K562 (cell line): ENCODE data around the gene TLX2. TPM values are rescaled to one million over a fixed set of nuclear protein-coding genes. Genes with fewer than 3 reads are reported as not detected.
A peak's percentile ranks its signal among the peaks of the same experiment; 100 is the strongest.

Source experiments
- ATAC-seq: fragments of 200-7000 bp; cut with Tn5 transposase; 3 replicates; pipeline ENCODE4 v1.9.1; 2020; ENCODE audit warnings: moderate library complexity
- BruUV-seq: library from RNA; stranded (reverse); fragments of 400-500 nt; replicated peaks from 2 replicates; lab custom pipeline; 2021; lab: Mats Ljungman, UMichigan
- CTCF ChIA-PET: fragments of 300-600 bp; formaldehyde crosslinking; extraction: SDS; loops from one replicate; lab custom pipeline; 2021; ENCODE audit warnings: low intra/inter-chr PET ratio; lab: Yijun Ruan, JAX
- POLR2A ChIA-PET: fragments of 300-600, 350-650 bp; sonication (Branson Sonifier 250); formaldehyde crosslinking; extraction: SDS; loops from one replicate; lab custom pipeline; 2021; ENCODE audit warnings: antibody characterized with exemption, inconsistent platforms; lab: Yijun Ruan, JAX
- DNase-seq, 4 experiments: peaks; one replicate each; pipeline versions ENCODE4 v3.0.0 to v3.0.0-alpha.2; 2011 to 2018; ENCODE audit warnings: low spot score in 3 of 4, mixed read lengths in 3 of 4; ENCODE audit errors: extremely low read depth in 1 of 4
- FAIRE-seq: peaks from 2 replicates; lab custom pipeline; 2011; peaks lifted over from hg19 to GRCh38; lab: Jason Lieb, UNC
- H2AFZ ChIP-seq: 2 replicates; pipeline ENCODE4 v1.6.0; 2011; ENCODE audit warnings: low read depth, low read length, control low read depth, inconsistent platforms
- H3K27ac ChIP-seq: fragments of 200-600 bp; 3 replicates; pipeline ENCODE4 v1.8.0; 2011; ENCODE audit warnings: low read depth, mild to moderate bottlenecking, control low read depth, inconsistent platforms, low read length, moderate library complexity, mixed read lengths; ENCODE audit errors: extremely low read depth
- H3K27me3 ChIP-seq, 2 experiments: fragments of 300-600 bp in 1 of 2; 2 replicates in 1 of 2; 3 replicates in 1 of 2; pipeline versions ENCODE4 v1.6.0 to v1.8.0; 2011; ENCODE audit warnings: inconsistent platforms in 2 of 2, low read length in 2 of 2, mild to moderate bottlenecking in 1 of 2, mixed read lengths in 1 of 2, moderate library complexity in 1 of 2; ENCODE audit not compliant: control insufficient read depth in 2 of 2, insufficient read depth in 2 of 2
- H3K36me3 ChIP-seq: fragments of 300-600 bp; 3 replicates; pipeline ENCODE4 v1.8.0; 2011; ENCODE audit warnings: mild to moderate bottlenecking, low read length, inconsistent platforms; ENCODE audit not compliant: control insufficient read depth, insufficient read depth
- H3K4me1 ChIP-seq, 2 experiments: fragments of 200-600 bp in 1 of 2; replicated peaks in 1 of 2; 2 replicates in 1 of 2; 3 replicates in 1 of 2; pipeline versions ENCODE4 v1.5.1 to v1.8.0; 2011; ENCODE audit warnings: inconsistent platforms in 2 of 2, low read length in 2 of 2, mild to moderate bottlenecking in 1 of 2, mixed read lengths in 1 of 2, moderate library complexity in 1 of 2; ENCODE audit not compliant: control insufficient read depth in 2 of 2, insufficient read depth in 2 of 2
- H3K4me2 ChIP-seq: 2 replicates; pipeline ENCODE4 v1.6.1; 2011; ENCODE audit warnings: low read length, control low read depth, inconsistent platforms, mixed read lengths; ENCODE audit not compliant: insufficient read depth
- H3K4me3 ChIP-seq: fragments of 200-600 bp; sonication (generic), shearing (Covaris generic); 2 replicates; pipeline ENCODE4 v1.5.1; 2016; ENCODE audit warnings: control low read depth, inconsistent platforms
- H3K79me2 ChIP-seq: fragments of 200-600 bp; 3 replicates; pipeline ENCODE4 v1.8.0; 2011; ENCODE audit warnings: low read length, inconsistent platforms; ENCODE audit not compliant: control insufficient read depth, insufficient read depth
- H3K9ac ChIP-seq, 2 experiments: 2 replicates each; pipeline versions ENCODE4 v1.6.0 to v1.6.1; 2011; ENCODE audit warnings: low read depth in 2 of 2, low read length in 2 of 2, control low read depth in 1 of 2, inconsistent platforms in 1 of 2, mild to moderate bottlenecking in 1 of 2, mixed read lengths in 1 of 2; ENCODE audit not compliant: insufficient read depth in 1 of 2
- H3K9me1 ChIP-seq: one replicate; pipeline ENCODE4 v1.6.0; 2011; ENCODE audit warnings: inconsistent platforms, mild to moderate bottlenecking, low read length, moderate library complexity; ENCODE audit not compliant: control insufficient read depth, insufficient read depth
- H3K9me3 ChIP-seq: replicated peaks from 2 replicates; pipeline ENCODE4 v1.5.1; 2011; ENCODE audit warnings: low read depth, low read length, inconsistent platforms; ENCODE audit not compliant: control insufficient read depth, insufficient read depth
- H4K20me1 ChIP-seq: replicated peaks from 2 replicates; pipeline ENCODE4 v1.6.1; 2011; ENCODE audit warnings: low read length, inconsistent platforms, mixed read lengths; ENCODE audit not compliant: control insufficient read depth, insufficient read depth
- DACH1 ChIP-seq: fragments of 450-650 bp; IDR thresholded peaks from 2 replicates; pipeline ENCODE4 v1.6.1; 2018; ENCODE audit not compliant: partially characterized antibody
- GATA2 ChIP-seq: sonication (generic); formaldehyde crosslinking; IDR thresholded peaks from 2 replicates; pipeline ENCODE4 v1.4.0; 2020; ENCODE audit warnings: mild to moderate bottlenecking, missing genetic modification reagents
- MXD1 ChIP-seq: fragments of 250-450 bp; sonication (Bioruptor Pico); IDR thresholded peaks from 2 replicates; pipeline ENCODE4 v1.8.0; 2021; ENCODE audit warnings: borderline replicate concordance, mild to moderate bottlenecking, moderate library complexity; ENCODE audit not compliant: poor library complexity, severe bottlenecking
- PHF20 ChIP-seq: fragments of 450-650 bp; IDR thresholded peaks from 2 replicates; pipeline ENCODE4 v1.6.1; 2018; ENCODE audit not compliant: partially characterized antibody
- POLR2G ChIP-seq: fragments of 200-400 bp; formaldehyde crosslinking; IDR thresholded peaks from 2 replicates; pipeline ENCODE4 v1.6.1; 2017; ENCODE audit warnings: low read depth, mild to moderate bottlenecking, antibody characterized with exemption, low read length, moderate library complexity
- SIRT6 ChIP-seq: IDR thresholded peaks from one replicate; pipeline ENCODE4 v1.6.1; 2012; ENCODE audit warnings: low read depth, mild to moderate bottlenecking, control low read depth, inconsistent platforms, low read length, moderate library complexity
- WGBS: fragments of 100-300 bp; shearing (Covaris generic); methylation state at CpG from one replicate; pipeline ENCODE4 v1.1.6; 2016; ENCODE audit warnings: low coverage, mixed read lengths; ENCODE audit not compliant: insufficient coverage; ENCODE audit errors: missing lambda C conversion rate; 5-methylcytosine and 5-hydroxymethylcytosine counted together
- in situ Hi-C: fragments of 300-500 bp; cut with MboI; formaldehyde crosslinking; loops from 4 replicates; pipeline ENCODE4 v1.15.0; 2018; ENCODE audit warnings: inconsistent platforms, mixed read lengths
- intact Hi-C: fragments of 100-400 bp; cut with micrococcal nuclease; formaldehyde crosslinking; loops from 2 replicates; pipeline ENCODE4 v1.14.2; 2022
- polyA plus RNA-seq, 8 experiments: library from polyadenylated mRNA; depleted of rRNA in 4 of 8; stranded (reverse) in 5 of 8; unstranded in 3 of 8; fragments of >200 nt; fragmentation: Nextera tagmentation in 2 of 8; fragmentation: Illumina TruSeq in 1 of 8; extraction: Ambion mirVana in 2 of 8; extraction: Trizol in 1 of 8; gene quantifications; 2 replicates each; pipeline versions ENCODE4 v1.2.1 to v1.2.3, GENCODE V29; 2011 to 2014; ENCODE audit warnings: inconsistent platforms in 1 of 8, missing spikeins in 1 of 8
- total RNA-seq, 7 experiments: library from RNA; depleted of rRNA in 6 of 7; stranded (reverse); fragments of >200 nt in 6 of 7; fragmentation: Illumina TruSeq in 2 of 7; extraction: Trizol in 2 of 7; gene quantifications; 2 replicates each; pipeline versions ENCODE4 v1.2.1 to v1.2.3, GENCODE V29; 2011 to 2021; ENCODE audit warnings: low replicate concordance in 1 of 7
- TF ChIP-seq, protein P1 (sequence below), 2 experiments: fragments of 200-800 bp in 1 of 2; sonication (Bioruptor generic) in 1 of 2; sonication (generic) in 1 of 2; formaldehyde crosslinking in 1 of 2; IDR thresholded peaks in 1 of 2; conservative IDR thresholded peaks in 1 of 2; 2 replicates each; pipeline versions ENCODE4 v1.5.0 to v1.6.1; 2016 to 2020; ENCODE audit warnings: missing compliant biosample characterization in 1 of 2, missing genetic modification characterization in 1 of 2, missing genetic modification reagents in 1 of 2
- TF ChIP-seq, protein P2 (sequence below): fragments of 250-450 bp; sonication (Bioruptor Pico); IDR thresholded peaks from 2 replicates; pipeline ENCODE4 v1.9.0; 2021; ENCODE audit warnings: mild to moderate bottlenecking

The TLX2 gene
- total and polyA plus RNA-seq, 9 of the 15 experiments (the other 6 are each of a cell fraction or from before 2014, with no cell fraction given) = not detected

DNA sequence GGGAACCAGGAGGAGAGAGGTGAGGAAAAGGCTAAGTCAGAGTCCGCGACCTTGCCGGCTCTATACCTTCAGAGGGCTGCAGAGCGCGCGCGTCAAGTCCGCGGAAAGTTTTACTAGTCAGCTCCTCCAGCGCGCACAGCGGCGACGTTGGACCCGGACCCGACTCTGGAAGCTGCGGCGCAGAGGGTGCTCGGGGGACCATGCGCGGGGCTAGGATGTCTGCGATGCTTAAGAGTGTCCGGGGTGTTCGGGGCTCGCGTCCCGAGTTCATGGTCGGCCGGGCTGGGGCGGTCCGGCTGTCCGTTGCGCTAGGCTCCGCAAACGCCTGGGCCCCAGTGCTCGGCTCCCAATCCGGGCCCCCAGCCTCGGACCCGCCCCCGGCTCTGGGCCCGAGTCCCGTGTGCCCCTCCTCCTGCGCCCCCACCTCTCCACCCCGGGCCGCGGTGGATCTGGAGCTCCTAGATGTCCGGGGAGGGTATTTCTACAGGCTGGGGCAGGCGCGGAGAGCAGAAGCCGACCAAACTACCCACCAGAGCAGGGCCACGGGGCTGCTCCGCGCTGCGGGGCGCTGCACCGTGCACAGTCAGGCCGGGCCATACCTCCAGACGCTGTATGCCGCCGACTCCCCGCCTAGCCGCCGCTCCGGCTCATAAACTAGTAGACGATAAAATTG, 14.8 kb upstream of the TLX2 start, which contains the start of gene LBX2:
LBX2 (minus strand) TSS at position 337 of the 673 bp plus-strand sequence; CDS start at position 271, 66 bp downstream.
- Histone ChIP-seq H2AFZ (no peak within 1 kb of the TSS), H3K4me1 (peaks cover 15 to 50% of the 10 kb centered on the region in 2 experiments; a peak in 4 of 5 replicates), H3K9me3 (no peaks in the 10 kb centered on the region), H3K4me3 (no peak within 1 kb of the TSS), H3K4me2 (no peak within 1 kb of the TSS), H3K27me3 (no peaks in the 10 kb centered on the region), H3K36me3 (peaks cover under 1% of the 10 kb centered on the region; the same call in 1 of the 3 replicates), H4K20me1 (no peaks in the 10 kb centered on the region), H3K9me1 (no peaks in the 10 kb centered on the region), H3K79me2 (peaks cover 19% of the 10 kb centered on the region), H3K27ac (no peak within 1 kb of the TSS), H3K9ac (no peak within 1 kb of the TSS)
- ChIA-PET POLR2A (interaction anchor here (0.7 to 2.4 kb wide), 3 partner anchors 9 to 1114 kb away, joined by 3 to 13 read pairs (median 13); partner anchors contain the start of gene ALMS1), CTCF (no interaction called here)
- 96% methylated on average over 30 of the region's 65 CpGs for WGBS
- FAIRE-seq (no peak), ATAC-seq (no peak), DNase-seq (no peak)
- TF ChIP-seq GATA2 (CRISPR knock-in tag) (no peak), POLR2G (peak; percentile 75), DACH1 (no peak), SIRT6 (no peak), MXD1 (CRISPR knock-in tag) (no peak), PHF20 (no peak)
- TF ChIP-seq, protein P1, sequence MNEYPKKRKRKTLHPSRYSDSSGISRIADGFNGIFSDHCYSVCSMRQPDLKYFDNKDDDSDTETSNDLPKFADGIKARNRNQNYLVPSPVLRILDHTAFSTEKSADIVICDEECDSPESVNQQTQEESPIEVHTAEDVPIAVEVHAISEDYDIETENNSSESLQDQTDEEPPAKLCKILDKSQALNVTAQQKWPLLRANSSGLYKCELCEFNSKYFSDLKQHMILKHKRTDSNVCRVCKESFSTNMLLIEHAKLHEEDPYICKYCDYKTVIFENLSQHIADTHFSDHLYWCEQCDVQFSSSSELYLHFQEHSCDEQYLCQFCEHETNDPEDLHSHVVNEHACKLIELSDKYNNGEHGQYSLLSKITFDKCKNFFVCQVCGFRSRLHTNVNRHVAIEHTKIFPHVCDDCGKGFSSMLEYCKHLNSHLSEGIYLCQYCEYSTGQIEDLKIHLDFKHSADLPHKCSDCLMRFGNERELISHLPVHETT (CRISPR knock-in tag; conservative IDR thresholded peaks at IDR 0.05 in 1 of 2, IDR thresholded peaks at IDR 0.05 in 1 of 2) = no peak
- TF ChIP-seq, protein P2, sequence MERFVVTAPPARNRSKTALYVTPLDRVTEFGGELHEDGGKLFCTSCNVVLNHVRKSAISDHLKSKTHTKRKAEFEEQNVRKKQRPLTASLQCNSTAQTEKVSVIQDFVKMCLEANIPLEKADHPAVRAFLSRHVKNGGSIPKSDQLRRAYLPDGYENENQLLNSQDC (CRISPR knock-in tag) = no peak
- intact Hi-C loops (no loop called here), in situ Hi-C loops (no loop called here)
- BruUV-seq = no TSS peak
